Measurements from ENCODE around the gene KLHL18.

The KLHL18 gene

GRCh38 chr3:47280519-47280918 lies 2.2 kb upstream of the KLHL18 start:
- TF ChIP-seq EGR1 (IDR thresholded peaks at IDR 0.05) = no peak
- TF ChIP-seq NFIC (IDR thresholded peaks at IDR 0.05) = no peak
- no peak for TF ChIP-seq EP300 (IDR thresholded peaks at IDR 0.05; ENCODE audit: borderline replicate concordance)
- TF ChIP-seq FOXM1 (IDR thresholded peaks at IDR 0.05; ENCODE audit: borderline replicate concordance, low read depth) = no peak
- TF ChIP-seq REST (IDR thresholded peaks at IDR 0.05; ENCODE audit: low read depth) = no peak
- TF ChIP-seq CEBPB (IDR thresholded peaks at IDR 0.05) = no peak

GRCh38 chr3:47283193-47283537 lies 421 bp downstream of the KLHL18 start:
- TF ChIP-seq REST (IDR thresholded peaks at IDR 0.05; ENCODE audit: low read depth) (no peak), YY1 (IDR thresholded peaks at IDR 0.05; ENCODE audit: low read depth) (no peak)

GRCh38 chr3:47283591-47284364 lies 1.0 kb downstream of the KLHL18 start:
- no peak for TF ChIP-seq TAF1 (IDR thresholded peaks at IDR 0.05; ENCODE audit: low read depth)
- no peak for TF ChIP-seq TCF12 (IDR thresholded peaks at IDR 0.05; ENCODE audit: low read depth)
- no peak for TF ChIP-seq REST (IDR thresholded peaks at IDR 0.05; ENCODE audit: low read depth)
- TF ChIP-seq EGR1 (IDR thresholded peaks at IDR 0.05) = no peak

- no peak for TF ChIP-seq NFIC (IDR thresholded peaks at IDR 0.05)
- TF ChIP-seq CREB1 (IDR thresholded peaks at IDR 0.05; ENCODE audit: low read depth) = no peak
- no peak for TF ChIP-seq YY1 (IDR thresholded peaks at IDR 0.05; ENCODE audit: low read depth)
- TF ChIP-seq CEBPB (IDR thresholded peaks at IDR 0.05) = no peak
- no peak for TF ChIP-seq ZBTB7A (IDR thresholded peaks at IDR 0.05; ENCODE audit: low read depth)
- no peak for TF ChIP-seq RAD21 (IDR thresholded peaks at IDR 0.05; ENCODE audit: low read depth)
- TF ChIP-seq EGR1 (IDR thresholded peaks at IDR 0.05) = no peak
- TF ChIP-seq TCF12 (IDR thresholded peaks at IDR 0.05; ENCODE audit: low read depth) = no peak
- TF ChIP-seq TEAD4 (IDR thresholded peaks at IDR 0.05) = no peak
- no peak for TF ChIP-seq EP300 (IDR thresholded peaks at IDR 0.05; ENCODE audit: borderline replicate concordance)
- no peak for TF ChIP-seq MAX (IDR thresholded peaks at IDR 0.05)
- TF ChIP-seq REST (IDR thresholded peaks at IDR 0.05; ENCODE audit: low read depth) = no peak
- no peak for TF ChIP-seq FOXM1 (IDR thresholded peaks at IDR 0.05; ENCODE audit: borderline replicate concordance, low read depth)
- TF ChIP-seq TAF1 (IDR thresholded peaks at IDR 0.05; ENCODE audit: low read depth) = no peak
- TF ChIP-seq USF1 (IDR thresholded peaks at IDR 0.05) = no peak
Measured at GRCh38 chr3:47288966-47289910, 6.5 kb downstream of the KLHL18 start.

Measured in Ishikawa (cell line).